H4 (cell line): ENCODE measurements around the gene MT1X. TPM values are rescaled to one million over a fixed set of nuclear protein-coding genes. Genes with fewer than 3 reads are reported as not detected.
"Not testable (repeated sequence)": the region's sequence is repeated elsewhere in the genome, so short reads cannot be mapped to it uniquely, and the experiment has no call there.

Source experiments
- DNase-seq: peaks from one replicate; pipeline ENCODE4 v3.0.0-alpha.2; 2015; ENCODE audit warnings: low spot score
- total RNA-seq: library from RNA; depleted of rRNA; stranded (reverse); fragments of >200 nt; shearing (Covaris generic); gene quantifications from 2 replicates; pipeline ENCODE4 v1.2.3, GENCODE V29; 2014

The MT1X gene
- total RNA-seq, 1 experiment from 2014 or later = 86.8 TPM

- DNase-seq = no peak
These were observed 29.1 kb upstream of the MT1X start for GRCh38 chr16:56653218-56653617.

GRCh38 chr16:56657555-56658326, 24.5 kb upstream of the MT1X start, which contains the start of gene MT1F:
Gene MT1F (plus strand): TSS chr16:56657959. CDS start chr16:56658059, 100 bp downstream.
- DNase-seq = no peak

GRCh38 chr16:56658327-56658875, 23.9 kb upstream of the MT1X start:
- DNase-seq = no peak

GRCh38 chr16:56662357-56663354, 19.6 kb upstream of the MT1X start:
- DNase-seq = no peak

- no peak for DNase-seq
These were observed 17.8 kb upstream of the MT1X start for GRCh38 chr16:56664506-56664905.

- DNase-seq = not testable (repeated sequence)
These were observed 16.7 kb upstream of the MT1X start for GRCh38 chr16:56665286-56666261.

- DNase-seq = no peak
These were observed 14.4 kb upstream of the MT1X start, which contains the start of gene MT1G for GRCh38 chr16:56667581-56668571. Gene MT1G (minus strand): TSS chr16:56668065. CDS start chr16:56667993, 72 bp downstream.

GRCh38 chr16:56669005-56669839, 13.0 kb upstream of the MT1X start, which contains the start of gene MT1H:
Gene MT1H (plus strand): TSS chr16:56669814. CDS start chr16:56669885, 71 bp downstream.
- DNase-seq = no peak

GRCh38 chr16:56669840-56670619, 12.2 kb upstream of the MT1X start:
- DNase-seq = no peak

- no peak for DNase-seq
These were observed 11.7 kb upstream of the MT1X start for GRCh38 chr16:56670620-56670934.

GRCh38 chr16:56671691-56672090, 10.6 kb upstream of the MT1X start:
- DNase-seq = not testable (repeated sequence)

- not testable (repeated sequence) for DNase-seq
These were observed 10.1 kb upstream of the MT1X start for GRCh38 chr16:56672171-56672570.

GRCh38 chr16:56672761-56673536, 9.3 kb upstream of the MT1X start:
- DNase-seq = no peak

GRCh38 chr16:56673921-56674320, 8.3 kb upstream of the MT1X start:
- no peak for DNase-seq

- not testable (repeated sequence) for DNase-seq
These were observed 7.7 kb upstream of the MT1X start for GRCh38 chr16:56674570-56674969.

GRCh38 chr16:56675685-56676210, 6.5 kb upstream of the MT1X start:
- no peak for DNase-seq

- no peak for DNase-seq
These were observed 4.8 kb upstream of the MT1X start for GRCh38 chr16:56677474-56677873.
